Thoracic aorta (tissue), 2 donors: Measurements from ENCODE around the gene FOXF2. TPM values are rescaled to one million over a fixed set of nuclear protein-coding genes. Genes with fewer than 3 reads are reported as not detected.

Experiments used
- ATAC-seq: fragments of 150-250 bp; one replicate; pipeline ENCODE4 v1.8.0; 2017; ENCODE audit warnings: low read depth; ENCODE audit not compliant: insufficient number of reproducible peaks, low FRiP score
- DNase-seq: peaks from one replicate; pipeline ENCODE4 v3.0.0-alpha.2; 2020; ENCODE audit warnings: low spot score
- H3K27ac ChIP-seq, 2 donors: fragments of 200-600 bp; sonication (generic); 1 replicate in 1 of 2; 2 replicates in 1 of 2; pipeline ENCODE4 v1.5.1; 2016; ENCODE audit warnings: mild to moderate bottlenecking in 2 of 2, moderate library complexity in 2 of 2
- H3K27me3 ChIP-seq: fragments of 200-600 bp; sonication (generic); replicated peaks from 2 replicates; pipeline ENCODE4 v1.6.0; 2016; ENCODE audit warnings: mild to moderate bottlenecking; ENCODE audit not compliant: insufficient read depth
- H3K36me3 ChIP-seq: fragments of 200-600 bp; sonication (generic); one replicate; pipeline ENCODE4 v1.5.1; 2016
- H3K4me1 ChIP-seq, 2 donors: fragments of 200-600 bp; sonication (generic); 1 replicate in 1 of 2; 2 replicates in 1 of 2; pipeline versions ENCODE4 v1.5.1 to v1.6.0; 2016; ENCODE audit warnings: low read depth in 2 of 2, mild to moderate bottlenecking in 1 of 2; ENCODE audit not compliant: control insufficient read depth in 1 of 2
- H3K4me3 ChIP-seq: fragments of 200-600 bp; sonication (generic); 2 replicates; pipeline ENCODE4 v1.5.1; 2016; ENCODE audit warnings: mild to moderate bottlenecking
- H3K9me3 ChIP-seq: fragments of 200-600 bp; sonication (generic); 2 replicates; pipeline ENCODE4 v1.5.1; 2016
- CTCF ChIP-seq: fragments of 200-600 bp; sonication (generic); IDR thresholded peaks from one replicate; pipeline ENCODE4 v1.5.1; 2019; ENCODE audit warnings: antibody characterized with exemption
- total RNA-seq, 2 donors: library from RNA; depleted of rRNA; stranded (reverse); fragments of >200 nt; gene quantifications; one replicate each; pipeline versions ENCODE4 v1.1.0 to v1.2.3, GENCODE V29; 2016

Gene FOXF2
- total RNA-seq, 2 donors from 2014 or later: 0.41 TPM; not detected in 1

GRCh38 chr6:1402369-1402768 lies 13.0 kb downstream of the FOXF2 start:
- ATAC-seq: no peak
- no peak overlapping the region for H3K27ac ChIP-seq

DNA sequence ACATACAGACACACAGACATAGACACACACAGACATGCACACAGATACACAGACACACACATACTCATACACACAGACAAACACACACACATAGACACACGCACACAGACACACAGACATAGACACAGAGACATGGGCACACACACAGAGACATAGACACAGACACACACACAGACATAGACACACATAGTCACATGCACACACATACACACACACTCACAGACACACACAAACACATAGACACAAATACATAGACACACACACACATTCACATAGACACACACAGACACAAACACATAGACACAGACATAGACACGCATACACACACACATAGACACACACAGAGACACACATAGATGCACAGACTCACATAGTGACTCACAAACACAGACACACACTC lies 13.5 kb downstream of the FOXF2 start:
- no peak overlapping the region for H3K4me3 ChIP-seq
- TF ChIP-seq CTCF: no peak
- H3K4me1 ChIP-seq: no peaks in the 10 kb centered on the region
- no peaks in the 10 kb centered on the region for H3K36me3 ChIP-seq
- no peak overlapping the region for H3K27ac ChIP-seq
- no peak for ATAC-seq
- no peaks in the 10 kb centered on the region for H3K27me3 ChIP-seq
- H3K9me3 ChIP-seq: no peaks in the 10 kb centered on the region
- DNase-seq: no peak

More at GRCh38 chr6:1402369-1402768, 13.0 kb downstream of the FOXF2 start:
- no peak for DNase-seq
- H3K4me3 ChIP-seq: no peak overlapping the region
- H3K4me1 ChIP-seq: no peaks in the 10 kb centered on the region
- no peak for TF ChIP-seq CTCF
- H3K27me3 ChIP-seq: peaks cover 4% of the 10 kb centered on the region
- H3K9me3 ChIP-seq: no peaks in the 10 kb centered on the region
- no peaks in the 10 kb centered on the region for H3K36me3 ChIP-seq

DNA sequence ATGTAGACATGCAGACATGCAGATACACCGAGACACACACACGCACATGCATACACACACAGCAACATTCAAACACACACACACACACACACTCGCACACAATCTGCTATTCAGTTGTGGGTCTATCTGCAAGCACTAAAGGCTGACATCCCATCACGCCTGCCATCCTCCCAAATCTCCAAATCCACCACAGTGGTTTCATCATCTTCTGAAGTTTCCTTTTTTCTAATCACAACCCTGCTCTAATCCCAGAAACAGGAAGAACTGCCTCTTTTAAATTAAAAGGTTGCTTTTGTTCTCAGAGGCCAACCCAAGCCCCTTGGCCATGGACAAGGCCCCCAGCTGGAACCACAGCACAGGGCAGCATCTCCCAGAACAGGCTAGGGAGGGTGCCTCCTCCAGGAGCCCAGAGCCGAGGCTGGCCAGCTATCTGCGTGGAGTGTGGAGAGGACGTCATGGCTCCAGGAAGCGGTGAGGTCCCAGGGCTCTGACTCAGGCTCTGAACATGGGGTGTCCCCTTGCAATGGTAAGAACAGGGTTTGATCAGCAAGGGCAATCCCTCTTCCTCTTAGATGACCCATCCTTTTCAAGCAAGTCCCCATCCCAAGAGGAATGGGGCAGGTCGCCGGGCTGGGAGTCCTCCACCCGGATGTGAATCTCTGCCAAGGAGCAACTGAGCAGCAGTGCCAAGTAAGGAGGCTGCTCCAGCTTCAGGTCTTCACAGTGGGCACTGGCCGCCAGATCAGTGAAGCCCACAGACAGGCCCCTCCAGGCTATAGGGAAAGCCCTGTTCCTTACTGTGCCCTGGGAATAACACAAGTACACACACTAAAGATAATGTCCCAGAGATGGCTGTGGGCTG lies 14.7 kb downstream of the FOXF2 start:
- DNase-seq (no peak), ATAC-seq (no peak)
- H3K4me3 ChIP-seq: no peak overlapping the region
- H3K27me3 ChIP-seq: no peaks in the 10 kb centered on the region
- no peaks in the 10 kb centered on the region for H3K9me3 ChIP-seq
- no peaks in the 10 kb centered on the region for H3K36me3 ChIP-seq
- no peaks in the 10 kb centered on the region for H3K4me1 ChIP-seq
- no peak for TF ChIP-seq CTCF
- no peak overlapping the region for H3K27ac ChIP-seq

DNA sequence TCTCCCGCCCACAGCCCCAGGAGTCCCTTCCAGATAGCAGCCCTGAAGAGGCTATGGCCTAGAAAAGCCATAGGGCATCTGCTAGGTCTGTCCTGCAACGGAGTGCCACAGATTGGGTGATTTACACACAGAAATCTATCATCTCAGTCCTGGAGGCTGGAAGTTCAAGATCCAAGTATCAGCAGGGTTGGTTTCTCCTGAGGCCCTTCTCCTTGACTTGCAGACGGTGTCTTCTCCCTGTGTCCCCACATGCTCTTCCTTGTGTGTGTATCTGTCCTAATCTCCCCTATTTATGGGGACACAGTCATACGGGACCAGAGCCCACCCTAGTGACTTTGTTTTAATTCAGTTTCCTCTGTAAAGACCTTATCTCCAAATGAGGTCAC lies 15.3 kb downstream of the FOXF2 start:
- no peaks in the 10 kb centered on the region for H3K4me1 ChIP-seq
- H3K27me3 ChIP-seq: no peaks in the 10 kb centered on the region
- no peak for TF ChIP-seq CTCF
- no peaks in the 10 kb centered on the region for H3K9me3 ChIP-seq
- no peak for ATAC-seq
- no peak overlapping the region for H3K4me3 ChIP-seq
- no peak for DNase-seq
- H3K27ac ChIP-seq: no peak overlapping the region
- H3K36me3 ChIP-seq: no peaks in the 10 kb centered on the region

- no peaks in the 10 kb centered on the region for H3K27me3 ChIP-seq
- no peaks in the 10 kb centered on the region for H3K9me3 ChIP-seq
- no peak overlapping the region for H3K4me3 ChIP-seq
- H3K27ac ChIP-seq: no peak overlapping the region
- TF ChIP-seq CTCF: no peak
- H3K4me1 ChIP-seq: no peaks in the 10 kb centered on the region
- no peak for DNase-seq
- no peaks in the 10 kb centered on the region for H3K36me3 ChIP-seq
- no peak for ATAC-seq
Observed at GRCh38 chr6:1405221-1405620, 15.8 kb downstream of the FOXF2 start.
